SK-N-DZ (cell line): ENCODE data around the gene CALML6.

Source experiments
- DNase-seq: peaks from one replicate; pipeline ENCODE4 v3.0.0-alpha.2; 2015; ENCODE audit warnings: low spot score

CALML6 gene

DNA sequence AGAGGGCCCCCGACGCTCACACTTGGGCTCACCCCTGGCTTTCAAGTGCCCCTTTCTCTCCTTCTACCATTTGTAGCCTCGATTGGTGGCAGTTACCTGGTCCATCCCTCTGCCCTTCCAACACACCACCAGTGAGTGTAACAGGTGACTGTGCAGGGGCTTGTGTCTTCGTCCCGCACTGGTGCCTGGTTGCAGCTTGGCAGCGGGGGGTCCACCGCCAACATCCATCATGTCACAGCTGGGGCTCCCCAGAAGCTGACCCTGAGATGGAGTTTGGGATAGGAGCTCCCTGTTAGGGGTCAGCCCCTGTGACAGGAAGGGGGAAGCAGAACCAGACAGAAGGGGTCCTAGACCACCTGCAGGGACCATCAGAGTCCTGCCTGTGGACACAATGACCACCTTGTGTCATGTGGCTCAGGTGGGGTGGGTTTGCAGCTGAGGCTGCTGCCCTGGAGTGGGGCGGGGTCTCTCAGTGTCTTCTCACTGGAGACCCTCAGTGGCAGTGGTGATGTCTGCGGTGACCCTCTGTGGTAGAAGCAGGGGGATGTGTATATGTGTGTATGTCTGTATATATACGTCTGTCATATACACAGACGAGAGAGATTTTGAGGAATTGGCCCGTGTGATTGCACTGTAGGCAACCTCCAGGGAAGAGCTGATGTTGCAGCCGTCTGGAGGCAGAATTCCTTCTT is 3.6 kb upstream of the CALML6 start:
- DNase-seq, result no peak

DNA sequence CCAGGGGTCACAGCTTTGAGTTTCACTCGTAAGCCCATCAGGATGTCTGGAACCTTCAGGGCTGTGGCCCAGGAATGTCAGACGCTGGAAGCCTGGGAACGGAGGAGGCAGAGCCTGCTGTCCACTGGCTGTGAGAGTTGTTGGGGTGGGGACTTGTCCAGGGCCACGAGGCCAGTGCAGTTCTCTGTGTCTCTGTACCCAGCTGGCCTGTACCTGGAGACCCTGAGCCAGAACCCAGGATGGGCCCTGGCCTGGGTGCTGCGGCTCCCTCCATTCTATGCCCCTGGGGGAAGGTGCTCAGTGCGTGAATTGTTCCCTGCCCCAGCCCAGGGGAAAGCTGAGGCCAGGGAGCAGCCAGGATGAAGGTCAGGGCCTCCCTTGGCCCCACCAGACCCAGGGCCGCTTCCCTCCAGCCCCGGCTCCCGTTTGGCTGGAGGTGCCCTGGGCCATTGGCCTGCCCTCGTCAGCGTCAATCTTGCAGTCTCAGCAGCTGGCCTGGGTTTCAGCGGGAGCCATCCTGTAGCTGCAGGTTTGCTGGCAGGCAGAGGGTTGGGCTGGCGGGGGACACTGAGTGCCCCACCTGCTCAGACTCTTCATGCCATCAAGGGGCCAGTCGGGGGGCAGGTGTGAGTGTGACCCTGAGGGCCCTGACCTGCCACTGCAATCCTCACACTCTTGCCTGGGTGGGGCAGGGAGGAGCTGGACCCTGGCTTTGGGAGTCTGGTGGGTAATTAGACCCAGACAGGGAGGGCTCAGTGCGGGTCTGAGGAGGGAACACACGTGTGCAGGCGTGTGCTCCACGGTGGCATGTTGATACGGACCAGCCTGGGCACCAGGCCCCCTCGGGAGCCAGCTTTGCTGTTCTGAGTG is 724 bp upstream of the CALML6 start:
- DNase-seq, result no peak

DNA sequence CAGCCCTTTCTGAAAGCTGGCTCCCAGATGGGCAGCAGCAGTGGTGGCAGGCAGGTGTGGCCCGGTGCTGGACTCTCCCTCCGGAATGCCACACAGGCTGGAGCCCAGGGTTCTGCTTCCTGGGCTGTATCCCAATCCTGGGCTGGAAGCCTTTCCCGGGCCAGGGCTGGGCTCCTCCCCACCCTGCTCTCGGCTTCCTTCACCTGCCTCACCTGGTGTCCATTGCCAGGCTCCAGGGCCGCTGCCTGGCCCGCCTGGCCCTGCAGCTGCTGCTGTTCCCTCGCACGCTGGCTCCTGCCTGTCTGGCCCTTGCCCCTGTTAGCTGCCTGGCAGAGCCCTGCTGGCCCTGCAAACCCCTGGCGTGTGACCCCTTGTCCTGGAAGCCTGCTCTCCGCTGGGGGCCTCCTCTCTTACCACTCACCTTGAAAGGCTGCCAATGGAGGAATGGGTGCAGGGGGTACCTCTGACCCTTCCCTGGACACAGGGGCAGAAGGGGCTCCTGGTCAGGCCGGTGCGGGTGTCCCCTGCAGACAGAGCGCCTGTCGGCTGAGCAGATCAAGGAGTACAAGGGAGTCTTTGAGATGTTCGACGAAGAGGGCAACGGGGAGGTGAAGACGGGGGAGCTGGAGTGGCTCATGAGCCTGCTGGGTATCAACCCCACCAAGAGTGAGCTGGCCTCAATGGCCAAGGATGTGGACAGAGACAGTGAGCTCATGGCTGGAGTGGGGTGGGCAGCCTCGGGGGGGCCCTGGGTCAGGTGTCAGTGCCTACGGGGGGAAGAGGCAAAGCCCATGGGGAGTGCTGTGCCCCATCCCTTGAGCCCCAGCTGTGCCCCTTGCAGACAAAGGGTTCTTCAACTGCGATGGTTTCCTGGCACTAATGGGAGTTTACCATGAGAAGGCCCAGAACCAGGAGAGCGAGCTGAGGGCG is 1.1 kb downstream of the CALML6 start:
- DNase-seq, result no peak

DNA sequence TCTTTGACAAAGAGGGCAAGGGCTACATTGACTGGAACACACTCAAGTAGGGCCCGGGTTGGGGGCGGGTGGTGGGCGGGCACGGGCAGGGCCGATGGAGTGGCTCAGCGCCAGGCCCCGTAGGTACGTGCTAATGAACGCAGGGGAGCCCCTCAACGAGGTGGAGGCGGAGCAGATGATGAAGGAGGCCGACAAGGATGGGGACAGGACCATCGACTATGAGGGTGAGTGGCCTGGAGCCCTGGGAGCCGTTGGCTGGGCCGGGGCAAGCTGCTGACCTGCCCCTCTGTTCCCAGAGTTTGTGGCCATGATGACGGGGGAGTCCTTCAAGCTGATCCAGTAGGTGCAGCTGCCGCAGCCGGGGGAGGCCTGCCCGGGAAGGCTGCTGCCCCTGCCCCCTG is 1.8 kb downstream of the CALML6 start:
- no peak for DNase-seq

DNA sequence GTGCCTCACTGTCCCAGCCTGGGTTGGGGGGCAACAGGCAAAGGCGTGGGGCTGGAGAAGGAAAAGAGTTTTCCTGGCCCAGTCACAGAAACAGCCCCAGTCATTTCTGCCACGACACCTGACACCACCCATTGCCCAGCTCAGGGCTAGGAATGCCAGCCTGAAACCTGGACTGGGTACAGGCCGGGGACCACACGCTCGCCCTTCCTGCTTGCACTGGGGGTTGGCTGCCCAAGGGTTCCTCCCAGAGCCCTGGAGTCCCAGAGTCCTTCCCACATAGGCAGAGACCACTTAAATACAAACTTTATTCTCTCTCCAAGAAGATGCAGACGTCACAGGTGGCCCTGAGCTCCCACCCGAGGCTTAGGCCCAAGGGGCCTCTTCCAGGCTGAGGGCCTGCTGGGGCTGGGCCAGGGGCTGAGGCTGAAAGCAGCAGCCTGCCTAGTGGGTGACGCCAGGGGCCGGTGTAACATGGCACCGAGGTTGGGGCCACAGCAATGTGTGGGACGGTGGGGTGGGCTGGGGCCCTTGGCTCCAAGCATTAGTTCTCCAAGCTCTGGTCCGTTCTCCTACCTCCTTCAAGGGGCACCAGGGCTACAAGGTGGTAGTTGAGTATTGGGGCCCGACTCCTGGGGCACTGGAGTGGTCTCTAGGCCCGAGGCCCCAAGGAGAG is 2.4 kb downstream of the CALML6 start:
- no peak for DNase-seq

DNA sequence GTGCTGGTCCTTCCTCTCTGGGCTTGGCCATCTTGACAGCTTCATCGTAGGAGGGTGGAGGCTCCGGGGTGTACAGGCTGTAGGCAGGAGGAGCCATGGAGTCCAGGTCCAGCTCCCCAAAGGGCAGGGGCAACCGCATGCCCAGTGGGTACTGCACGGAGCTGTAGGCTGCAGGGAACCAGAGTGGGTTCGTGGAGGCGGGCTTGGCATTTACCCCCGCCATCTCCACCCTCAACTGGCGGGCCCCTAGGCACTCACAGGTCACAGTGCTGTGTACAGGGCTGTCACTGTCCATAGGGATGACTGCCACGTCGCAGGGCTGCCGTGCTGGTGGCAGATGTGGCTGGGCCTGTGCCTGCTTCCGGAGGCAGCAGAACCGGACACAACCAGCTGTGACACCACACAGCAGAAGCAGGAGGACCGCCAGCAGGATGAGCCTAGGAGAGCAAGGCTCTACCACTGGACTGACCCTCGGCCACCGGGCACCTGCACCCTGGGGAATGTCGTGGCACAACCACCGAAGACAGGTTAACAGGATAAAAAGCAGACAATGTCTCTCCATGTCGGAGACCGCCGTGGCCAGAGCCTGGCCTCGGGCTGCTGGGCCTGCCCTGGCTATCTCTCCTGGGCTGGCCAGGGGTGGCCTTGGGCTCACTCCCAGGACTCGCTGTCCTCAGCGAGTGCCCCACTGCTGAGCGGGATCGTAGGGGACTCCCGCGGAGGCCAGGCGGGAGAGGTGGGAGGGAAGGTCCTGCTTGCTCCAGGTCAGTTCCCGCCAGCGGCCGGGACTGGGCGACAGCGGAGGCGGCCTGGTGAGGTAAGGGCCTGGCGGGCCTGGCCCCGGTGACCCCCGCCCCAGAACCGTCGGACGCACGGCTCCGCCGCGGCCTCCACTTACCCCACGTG is 3.2 kb downstream of the CALML6 start:
- DNase-seq, result no peak

DNA sequence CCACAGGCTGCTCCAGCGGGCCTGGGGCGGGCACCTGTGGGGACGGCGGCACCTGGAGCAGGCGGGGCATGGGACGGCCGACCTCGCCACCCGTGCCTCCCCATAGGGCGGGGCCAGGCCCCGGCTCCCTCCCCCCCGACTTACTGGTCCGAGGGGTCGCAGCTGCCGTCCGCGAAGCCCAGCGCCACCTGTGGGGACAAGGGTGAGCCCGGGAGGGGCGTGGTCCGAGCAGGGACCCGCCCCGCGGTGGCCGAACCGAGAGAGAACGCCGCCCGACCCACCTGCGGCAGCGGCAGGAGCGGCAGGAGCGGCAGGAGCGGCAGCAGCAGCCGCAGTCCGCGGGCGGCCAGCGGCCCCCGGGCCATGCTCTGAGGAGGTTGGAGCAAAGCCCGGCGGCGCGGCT is 3.8 kb downstream of the CALML6 start, which contains the start of gene TMEM52:
TSS of gene TMEM52 (minus strand) at position 379 of the 403 bp plus-strand sequence. CDS start at position 365, 14 bp downstream.
- DNase-seq, result no peak

DNA sequence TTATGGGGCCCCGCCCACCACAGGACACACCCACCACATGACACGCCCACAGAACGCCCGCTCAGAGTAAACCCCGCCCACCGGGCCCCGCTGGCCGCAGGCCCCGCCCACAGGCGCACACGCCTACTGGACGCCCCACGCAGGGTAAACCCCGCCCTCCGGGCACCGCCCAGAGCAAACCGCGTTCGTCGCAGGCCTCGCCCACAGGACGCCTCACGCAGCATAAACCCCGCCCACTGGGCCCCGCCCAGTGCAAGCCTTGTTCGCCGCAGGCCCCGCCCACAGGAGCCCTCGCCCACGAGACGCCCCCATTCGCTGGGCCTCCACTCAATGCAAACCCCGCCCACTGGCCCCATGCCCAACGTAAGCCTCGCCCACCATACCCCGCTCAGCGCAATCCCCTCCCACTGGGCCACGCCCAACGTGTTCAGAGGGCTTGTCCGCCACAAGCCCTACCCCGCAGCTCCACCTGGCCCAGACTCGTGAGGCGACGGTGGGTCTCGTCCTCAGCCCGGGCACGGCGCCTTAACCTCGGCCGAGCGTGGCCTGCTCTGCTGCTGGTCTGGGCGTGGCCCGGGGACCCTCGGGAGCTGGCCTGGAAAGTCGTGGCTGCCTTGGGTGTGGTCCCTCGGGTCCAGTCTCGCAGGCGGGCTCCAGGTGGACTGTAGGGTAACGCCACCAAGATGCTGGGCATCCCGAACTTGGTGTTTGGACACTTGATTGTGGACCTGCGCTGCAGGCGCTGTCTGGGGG is 4.4 kb downstream of the CALML6 start:
- DNase-seq, result peak; percentile 94

DNA sequence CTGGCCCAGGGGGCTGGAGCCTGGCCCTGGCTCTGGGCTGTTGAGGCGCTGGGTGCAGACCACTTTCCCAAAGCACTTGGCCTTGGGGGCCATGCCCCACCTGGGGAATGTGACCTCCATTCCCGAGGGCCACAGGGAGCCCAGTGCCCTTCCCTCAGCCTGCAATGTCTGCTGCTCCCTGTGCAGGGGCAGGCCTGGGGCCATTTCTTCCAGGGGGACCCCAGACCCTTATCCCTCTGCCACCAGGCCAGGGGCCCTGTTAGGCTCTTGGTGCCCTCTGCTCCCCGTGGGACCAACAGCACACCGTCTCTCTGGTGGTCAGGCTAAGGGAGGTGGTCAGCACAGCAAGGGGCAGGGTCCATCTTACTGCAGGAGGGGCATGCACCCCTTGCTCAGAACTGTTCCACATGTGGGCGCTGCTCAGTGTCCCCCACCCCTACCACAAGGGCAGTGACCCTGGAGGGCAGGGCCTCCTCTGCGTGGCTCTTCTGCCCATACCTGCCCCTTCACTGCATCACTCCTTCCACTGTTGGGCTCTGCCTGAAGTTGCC is 5.1 kb downstream of the CALML6 start:
- DNase-seq, result no peak

DNA sequence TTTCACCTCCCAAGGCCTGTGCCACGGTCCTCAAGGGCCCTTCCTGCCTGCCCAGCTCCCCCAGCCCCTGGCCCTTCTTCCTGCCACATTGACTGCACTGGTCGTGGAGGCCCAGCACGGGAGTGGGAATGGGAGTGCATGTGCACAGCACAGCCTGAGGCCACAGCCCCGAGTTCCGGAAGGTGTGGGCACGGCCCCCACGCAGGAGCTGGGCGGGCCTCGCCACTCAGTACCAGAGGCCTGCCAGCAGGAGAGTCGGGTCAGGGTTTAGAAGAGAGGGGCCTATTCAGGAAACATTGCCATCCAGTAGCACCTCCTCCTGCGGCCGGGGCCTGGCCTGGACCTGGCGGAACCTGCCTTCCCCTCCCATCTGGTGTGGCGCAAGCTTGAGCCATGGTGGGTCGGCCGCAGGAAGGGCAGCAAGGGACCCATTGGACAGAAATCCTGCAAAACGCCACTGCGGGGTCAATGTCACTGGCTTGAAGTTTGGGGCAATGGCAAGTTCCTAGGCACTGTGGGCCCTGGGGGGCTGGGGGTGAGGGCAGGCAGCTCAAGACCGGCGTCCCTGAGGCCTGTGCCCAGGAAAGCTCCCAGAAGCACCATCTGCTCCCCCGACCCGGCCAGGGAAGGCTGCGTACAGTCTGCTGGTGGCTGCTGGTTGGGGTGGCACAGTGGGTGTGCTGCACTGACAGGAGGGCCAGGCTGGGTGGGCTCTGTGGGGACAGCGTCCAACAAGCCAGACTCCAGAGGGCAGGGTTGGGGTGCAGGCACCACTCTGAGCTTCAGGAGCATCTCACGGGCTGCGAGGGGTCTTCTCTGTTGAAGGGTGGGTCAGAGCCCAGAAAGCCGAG is 5.8 kb downstream of the CALML6 start:
- DNase-seq, result no peak

DNA sequence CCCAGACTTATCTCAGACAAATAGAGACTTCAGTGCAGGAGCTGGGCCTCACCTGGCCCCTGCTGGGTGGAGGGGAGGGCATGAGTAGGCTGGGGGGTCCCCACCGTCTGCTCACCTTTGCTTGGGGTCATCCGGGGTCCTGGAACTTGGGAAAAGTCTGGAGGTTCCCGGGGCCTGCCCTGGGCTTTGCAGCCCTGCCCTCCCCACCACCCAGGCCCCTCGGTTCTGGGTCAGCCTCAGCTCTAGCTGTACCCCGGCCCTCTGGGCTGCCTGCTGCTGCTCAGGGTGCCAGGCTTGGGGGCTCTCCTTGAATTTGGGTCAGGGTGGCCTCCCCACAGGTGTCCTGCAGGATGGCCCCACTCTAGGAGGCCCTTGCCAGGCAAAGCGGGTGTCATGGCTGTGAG is 6.4 kb downstream of the CALML6 start:
- no peak for DNase-seq

DNA sequence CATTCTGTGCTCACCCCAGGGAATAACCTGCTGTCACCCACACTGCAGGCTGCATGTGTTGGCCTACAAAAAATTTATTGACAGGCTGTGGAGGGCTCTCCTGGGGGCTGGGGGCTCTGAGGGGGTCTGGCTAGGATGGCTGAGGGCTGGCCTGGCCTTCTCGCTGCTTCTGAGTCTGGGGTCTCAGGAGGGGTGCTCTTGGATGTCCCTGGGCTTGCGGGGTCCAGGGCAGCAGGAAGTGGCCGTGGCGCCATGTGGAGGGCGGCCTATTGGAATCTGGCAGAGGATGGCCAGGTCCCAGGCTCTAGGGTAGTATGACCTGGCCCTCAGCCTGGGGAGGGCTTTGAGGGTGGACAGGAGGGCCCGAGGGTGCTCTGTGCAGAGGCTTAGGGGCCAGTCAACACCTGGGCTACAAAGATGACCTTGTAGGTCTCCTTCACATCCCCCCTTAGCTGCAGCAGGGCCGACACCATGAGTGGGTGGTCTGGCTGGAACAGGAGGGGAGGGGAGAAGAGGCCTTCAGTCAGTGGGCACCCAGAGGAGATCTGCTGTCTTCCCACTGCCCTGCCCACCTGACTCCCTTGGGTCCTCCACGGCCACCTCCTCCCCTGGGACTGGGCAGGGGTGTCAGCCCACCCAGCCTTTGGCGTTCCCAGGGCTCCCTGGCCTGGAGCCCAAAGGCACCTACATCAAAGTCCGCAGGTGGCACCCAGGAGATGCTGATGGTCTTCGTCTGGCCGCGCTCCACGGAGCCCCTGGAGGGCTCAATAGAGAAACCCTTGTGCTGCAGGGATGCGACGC is 7.0 kb downstream of the CALML6 start:
- DNase-seq, result no peak

DNA sequence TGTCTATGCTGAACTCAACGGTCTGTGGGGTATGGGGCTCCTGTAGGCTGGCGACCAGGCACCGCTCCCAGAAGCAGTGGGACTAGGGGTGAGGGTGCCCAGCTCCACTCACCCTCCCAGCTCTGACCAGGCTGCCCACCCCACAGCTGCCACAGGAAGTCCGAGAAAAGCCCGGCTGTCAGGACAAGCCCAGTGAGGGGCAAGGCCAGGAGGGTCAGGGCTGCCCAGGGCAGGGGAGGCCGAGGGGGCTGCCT is 7.6 kb downstream of the CALML6 start:
- no peak for DNase-seq

DNA sequence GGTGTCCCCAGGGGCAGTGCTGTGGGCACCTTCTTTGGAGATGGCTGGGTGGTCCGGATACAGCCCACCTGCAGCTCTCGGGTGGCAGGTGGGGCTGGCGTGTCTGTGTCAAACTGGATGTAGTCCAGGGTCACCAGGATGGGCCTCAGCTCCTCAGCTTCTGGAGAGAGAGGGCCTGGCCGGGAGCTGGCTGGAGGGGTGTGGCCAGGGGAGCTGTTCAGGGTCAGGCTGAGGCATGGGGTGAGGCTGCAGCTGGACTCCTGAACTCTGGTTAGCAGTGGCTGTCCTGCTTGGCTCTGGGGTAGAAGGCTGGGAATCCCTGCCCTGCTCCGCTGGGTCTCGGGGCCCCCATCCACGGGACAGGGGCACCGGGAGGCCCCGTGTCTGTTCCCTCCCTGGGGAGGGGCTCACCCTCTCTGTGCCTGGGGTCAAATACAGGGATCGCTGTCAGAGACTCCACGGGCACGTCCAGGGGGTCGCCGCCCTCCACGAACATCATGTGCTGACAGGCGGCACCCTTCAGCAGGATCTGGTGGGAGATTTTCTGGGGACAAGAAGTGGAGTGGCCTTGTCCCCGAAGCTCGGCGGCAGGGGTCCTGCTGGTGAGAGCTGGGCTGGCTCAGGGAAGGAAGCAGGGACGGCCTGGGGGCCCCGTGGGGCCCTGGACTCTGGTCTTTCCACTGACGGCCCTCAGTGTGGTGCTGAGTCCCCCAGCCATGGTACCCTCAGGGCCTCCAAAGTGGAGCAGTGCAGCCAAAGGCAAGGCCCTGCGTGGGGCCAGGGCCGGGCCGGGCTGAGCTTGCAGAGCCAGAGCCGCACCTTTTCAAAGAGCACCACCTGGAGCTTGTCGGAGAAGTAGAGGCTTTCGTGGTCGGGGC is 8.1 kb downstream of the CALML6 start:
- DNase-seq, result no peak

DNA sequence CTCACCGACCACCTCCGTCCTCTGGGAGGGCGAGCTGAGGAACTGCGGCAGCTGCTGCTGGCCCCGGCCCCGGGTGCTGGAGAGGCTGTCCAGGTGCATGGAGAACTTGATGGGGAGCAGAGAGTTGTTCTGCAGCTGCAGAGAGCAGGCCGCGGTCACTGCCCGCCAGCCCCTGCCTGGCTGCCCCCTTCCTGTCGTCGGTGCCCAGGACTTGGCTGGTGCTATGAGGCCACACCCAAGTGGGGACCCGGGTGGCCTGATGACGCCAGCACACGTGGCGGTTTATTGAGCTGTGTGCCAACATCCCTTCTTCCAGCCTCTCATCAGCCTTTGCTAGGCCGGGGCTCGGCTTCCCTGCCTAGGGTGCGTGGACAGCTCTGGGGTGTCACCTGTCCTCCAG is 9.3 kb downstream of the CALML6 start:
- no peak for DNase-seq

DNA sequence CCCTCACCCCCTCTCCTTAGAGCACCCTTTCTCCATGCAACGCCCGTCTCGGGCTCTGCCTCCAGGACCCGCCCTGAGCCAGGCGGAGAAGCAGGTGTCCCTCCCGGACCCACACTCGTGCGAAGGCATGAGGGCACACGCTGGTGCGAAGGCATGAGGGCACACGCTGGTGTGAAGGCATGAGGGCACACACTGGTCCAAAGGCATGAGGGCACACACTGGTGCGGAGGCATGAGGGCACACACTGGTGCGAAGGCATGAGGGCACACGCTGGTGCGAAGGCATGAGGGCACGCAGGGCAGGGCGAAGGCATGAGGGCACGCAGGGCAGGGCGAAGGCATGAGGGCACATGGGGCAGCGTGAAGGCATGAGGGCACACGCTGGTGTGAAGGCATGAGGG is 9.8 kb downstream of the CALML6 start:
- no peak for DNase-seq
